HCT116 (cell line): Measurements from ENCODE around the gene PDE8A. TPM values are rescaled to one million over a fixed set of nuclear protein-coding genes. Genes with fewer than 3 reads are reported as not detected.

Source experiments
- ATAC-seq: fragments of 200-7000 bp; cut with Tn5 transposase; 2 replicates; pipeline ENCODE4 v1.9.1; 2020; ENCODE audit warnings: mild to moderate bottlenecking, moderate library complexity
- BruUV-seq: library from RNA; stranded (reverse); fragments of 400-500 nt; replicated peaks from 2 replicates; lab custom pipeline; 2021; lab: Mats Ljungman, UMichigan
- CTCF ChIA-PET: fragments of 300-600 bp; sonication (Branson Sonifier 250); formaldehyde crosslinking; loops from one replicate; lab custom pipeline; 2021; ENCODE audit warnings: antibody characterized with exemption; lab: Charles Lee
- POLR2A ChIA-PET: fragments of 300-600, 350-600 bp; sonication (Branson Sonifier 250); formaldehyde crosslinking; loops from one replicate; lab custom pipeline; 2021; ENCODE audit warnings: antibody characterized with exemption; lab: Charles Lee
- RAD21 ChIA-PET, 2 experiments: fragments of 300-600 bp; sonication (Branson Sonifier 250); formaldehyde crosslinking; loops; one replicate each; lab custom pipeline; 2023; ENCODE audit warnings: low total read pairs in 2 of 2; ENCODE audit not compliant: uncharacterized antibody in 2 of 2, unreplicated experiment in 2 of 2, low non-redundant PET in 1 of 2; lab: Charles Lee
- DNase-seq: peaks from one replicate; pipeline ENCODE4 v3.0.0-alpha.2; 2010; ENCODE audit warnings: low read depth, low spot score
- H2AFZ ChIP-seq: fragments of 200-600 bp; shearing (Covaris generic), sonication (generic); 2 replicates; pipeline ENCODE4 v1.6.1; 2017; ENCODE audit warnings: low read depth, mixed run types, mixed read lengths, antibody characterized with exemption, low read length; ENCODE audit not compliant: poor library complexity, severe bottlenecking
- H3K27ac ChIP-seq: 2 replicates; pipeline ENCODE4 v1.5.1; 2012; ENCODE audit warnings: low read depth, low read length
- H3K27me3 ChIP-seq: fragments of 200-600 bp; sonication (generic); 2 replicates; pipeline ENCODE4 v1.6.1; 2016; ENCODE audit warnings: mixed run types, low read length, mixed read lengths; ENCODE audit not compliant: insufficient read depth
- H3K36me3 ChIP-seq, 2 experiments: fragments of 200-500 bp in 1 of 2; fragments of 200-600 bp in 1 of 2; sonication (Bioruptor generic) in 1 of 2; sonication (generic) in 1 of 2; 2 replicates each; pipeline versions ENCODE4 v1.5.1 to v1.6.1; 2014 to 2016; ENCODE audit warnings: low read length in 2 of 2, inconsistent platforms in 1 of 2, mixed read lengths in 1 of 2, mixed run types in 1 of 2; ENCODE audit not compliant: insufficient read depth in 2 of 2, control insufficient read depth in 1 of 2
- H3K4me1 ChIP-seq, 2 experiments: fragments of 200-600 bp in 1 of 2; sonication (generic) in 1 of 2; 2 replicates each; pipeline versions ENCODE4 v1.5.1 to v1.6.1; 2012 to 2017; ENCODE audit warnings: low read length in 2 of 2, inconsistent platforms in 1 of 2, mild to moderate bottlenecking in 1 of 2, mixed read lengths in 1 of 2, mixed run types in 1 of 2, moderate library complexity in 1 of 2; ENCODE audit not compliant: insufficient read depth in 2 of 2, control insufficient read depth in 1 of 2
- H3K4me2 ChIP-seq: fragments of 200-600 bp; sonication (generic); 2 replicates; pipeline ENCODE4 v1.6.1; 2017; ENCODE audit warnings: mixed run types, low read length, mixed read lengths
- H3K4me3 ChIP-seq, 2 experiments: fragments of 200-600 bp in 1 of 2; sonication (generic) in 1 of 2; replicated peaks in 1 of 2; 2 replicates each; pipeline ENCODE4 v1.5.1; 2011 to 2016; ENCODE audit warnings: low read length in 2 of 2, control low read depth in 1 of 2, low read depth in 1 of 2, mild to moderate bottlenecking in 1 of 2, mixed read lengths in 1 of 2, mixed run types in 1 of 2
- H3K79me2 ChIP-seq: fragments of 200-600 bp; sonication (generic); 2 replicates; pipeline ENCODE4 v1.6.1; 2017; ENCODE audit warnings: mild to moderate bottlenecking, mixed run types, low read length, moderate library complexity, mixed read lengths; ENCODE audit not compliant: insufficient read depth
- H3K9ac ChIP-seq: fragments of 200-600 bp; sonication (generic); 2 replicates; pipeline ENCODE4 v1.6.1; 2016; ENCODE audit warnings: low read length, mixed read lengths
- H3K9me2 ChIP-seq: fragments of 200-600 bp; sonication (generic), shearing (Covaris generic); 2 replicates; pipeline ENCODE4 v1.6.1; 2017; ENCODE audit warnings: mixed run types, mild to moderate bottlenecking, moderate library complexity; ENCODE audit not compliant: insufficient read depth
- H3K9me3 ChIP-seq, 2 experiments: fragments of 200-500 bp in 1 of 2; fragments of 200-600 bp in 1 of 2; sonication (Bioruptor generic) in 1 of 2; sonication (generic) in 1 of 2; 2 replicates each; pipeline ENCODE4 v1.6.1; 2014 to 2017; ENCODE audit warnings: low read length in 2 of 2, mixed read lengths in 2 of 2, inconsistent platforms in 1 of 2, low read depth in 1 of 2, mild to moderate bottlenecking in 1 of 2, mixed run types in 1 of 2, moderate library complexity in 1 of 2; ENCODE audit not compliant: control insufficient read depth in 1 of 2, insufficient read depth in 1 of 2
- H4K20me1 ChIP-seq: fragments of 200-600 bp; sonication (generic), shearing (Covaris generic); 2 replicates; pipeline ENCODE4 v1.6.1; 2017; ENCODE audit warnings: mixed run types, mild to moderate bottlenecking, moderate library complexity; ENCODE audit not compliant: insufficient read depth
- ATF3 ChIP-seq: IDR thresholded peaks from 2 replicates; pipeline ENCODE4 v1.6.1; 2012
- CEBPB ChIP-seq: IDR thresholded peaks from 2 replicates; pipeline ENCODE4 v1.6.1; 2012; ENCODE audit warnings: low read depth
- EGR1 ChIP-seq: IDR thresholded peaks from 2 replicates; pipeline ENCODE4 v1.6.1; 2012; ENCODE audit warnings: low read depth
- EZH2 ChIP-seq: fragments of 200-600 bp; sonication (generic); IDR thresholded peaks from 2 replicates; pipeline ENCODE4 v1.6.1; 2017; ENCODE audit warnings: antibody characterized with exemption, mixed run types
- EZH2phosphoT487 ChIP-seq: fragments of 200-600 bp; IDR thresholded peaks from 2 replicates; pipeline ENCODE4 v1.6.1; 2018; ENCODE audit warnings: antibody characterized with exemption, borderline replicate concordance
- FOSL1 ChIP-seq: IDR thresholded peaks from 2 replicates; pipeline ENCODE4 v1.6.1; 2012; ENCODE audit warnings: low read depth
- MAX ChIP-seq: IDR thresholded peaks from 2 replicates; pipeline ENCODE4 v1.6.1; 2012
- POLR2A ChIP-seq: IDR thresholded peaks from 2 replicates; pipeline ENCODE4 v1.7.0; 2011; ENCODE audit warnings: borderline replicate concordance; ENCODE audit not compliant: insufficient read depth, insufficient read length; ENCODE audit errors: extremely low read depth
- POLR2AphosphoS5 ChIP-seq: IDR thresholded peaks from 2 replicates; pipeline ENCODE4 v1.6.1; 2011; ENCODE audit warnings: mild to moderate bottlenecking, low read depth, low read length, moderate library complexity
- REST ChIP-seq: IDR thresholded peaks from 2 replicates; pipeline ENCODE4 v1.6.1; 2012; ENCODE audit warnings: low read depth
- SIN3A ChIP-seq: IDR thresholded peaks from 2 replicates; pipeline ENCODE4 v1.6.1; 2012; ENCODE audit warnings: low read depth
- ZBTB33 ChIP-seq: IDR thresholded peaks from 2 replicates; pipeline ENCODE4 v1.6.1; 2011; ENCODE audit warnings: mild to moderate bottlenecking, low read length, moderate library complexity; ENCODE audit not compliant: insufficient replicate concordance; ENCODE audit errors: extremely low read depth
- ZNF274 ChIP-seq: fragments of 200-500 bp; sonication (Bioruptor generic); IDR thresholded peaks from 2 replicates; pipeline ENCODE4 v1.6.1; 2014; ENCODE audit warnings: mild to moderate bottlenecking, low read depth, low read length, inconsistent platforms
- intact Hi-C: fragments of 100-400 bp; cut with micrococcal nuclease; formaldehyde crosslinking; loops from 2 replicates; pipeline ENCODE4 v1.10.0; 2022
- total RNA-seq: library from RNA; stranded (reverse); gene quantifications from one replicate; pipeline ENCODE4 v1.2.1, GENCODE V29; 2021; ENCODE audit not compliant: unreplicated experiment

PDE8A gene
- total RNA-seq, 1 experiment from 2014 or later: 37.8 TPM

- Histone ChIP-seq H3K27me3 (no peaks in the 10 kb centered on the region), H3K9ac (no peak overlapping the region), H2AFZ (no peak overlapping the region), H3K4me1 (no peaks in the 10 kb centered on the region), H3K9me2 (no peaks in the 10 kb centered on the region), H3K4me2 (no peak overlapping the region), H3K79me2 (no peaks in the 10 kb centered on the region), H3K36me3 (peaks cover 0 to 6% of the 10 kb centered on the region in 2 experiments; a peak in 2 of 4 replicates), H3K27ac (no peak overlapping the region), H4K20me1 (no peaks in the 10 kb centered on the region), H3K9me3 (no peaks in the 10 kb centered on the region), H3K4me3 (no peak overlapping the region)
- ChIA-PET POLR2A (interaction anchor here (0.7 kb wide), 1 partner anchor 19 kb away, joined by 3 read pairs; no protein-coding TSS in a partner anchor), RAD21 (no interaction called here), CTCF (no interaction called here)
- ATAC-seq (no peak), DNase-seq (no peak)
- TF ChIP-seq EZH2phosphoT487 (no peak), REST (no peak), ATF3 (no peak), MAX (no peak), CEBPB (no peak), POLR2AphosphoS5 (no peak), SIN3A (no peak), ZBTB33 (no peak), EGR1 (no peak), EZH2 (no peak), FOSL1 (no peak), POLR2A (no peak), ZNF274 (no peak)
- TF ChIP-seq, all 23 proteins: peak for 0
- intact Hi-C loops: no loop called here
- BruUV-seq: no TSS peak
Measured at GRCh38 chr15:85091990-85092389, 110.3 kb downstream of the PDE8A start.
